NCI-H82 (cell line): ENCODE results near the gene NCCRP1.

ENCODE experiments used
- DNase-seq: peaks from one replicate; lab custom pipeline; 2025; lab: John Stamatoyannopoulos, UW

The NCCRP1 gene, protein sequence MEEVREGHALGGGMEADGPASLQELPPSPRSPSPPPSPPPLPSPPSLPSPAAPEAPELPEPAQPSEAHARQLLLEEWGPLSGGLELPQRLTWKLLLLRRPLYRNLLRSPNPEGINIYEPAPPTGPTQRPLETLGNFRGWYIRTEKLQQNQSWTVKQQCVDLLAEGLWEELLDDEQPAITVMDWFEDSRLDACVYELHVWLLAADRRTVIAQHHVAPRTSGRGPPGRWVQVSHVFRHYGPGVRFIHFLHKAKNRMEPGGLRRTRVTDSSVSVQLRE

GRCh38 chr19:39196860-39197562 lies at the start of gene NCCRP1:
Gene NCCRP1, plus strand, starts transcription at chr19:39196964. Its CDS starts 19 bp downstream, at chr19:39196983.
- peak; percentile 28 for DNase-seq

DNA sequence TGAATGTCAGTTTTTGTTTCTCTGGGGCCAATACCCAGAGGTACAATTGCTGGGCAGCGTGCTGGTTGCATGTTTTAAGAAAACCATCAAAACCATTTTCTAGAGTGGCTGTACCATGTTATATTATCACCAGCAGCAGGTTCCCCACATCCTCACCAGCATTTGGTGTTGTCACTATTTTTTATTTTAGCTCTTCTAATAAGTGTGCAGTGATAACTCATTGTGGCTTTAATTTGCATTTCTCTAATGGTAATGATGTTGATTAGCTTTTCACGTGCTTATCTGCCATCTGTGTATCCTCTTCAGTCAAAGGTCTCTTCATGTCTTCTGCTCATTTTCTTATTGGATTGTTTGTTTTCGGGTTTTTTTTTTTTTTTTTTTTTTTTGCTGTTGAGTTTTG lies 49.3 kb upstream of the NCCRP1 start:
- DNase-seq = no peak

GRCh38 chr19:39148939-39149529 lies 47.7 kb upstream of the NCCRP1 start:
- DNase-seq = no peak

DNA sequence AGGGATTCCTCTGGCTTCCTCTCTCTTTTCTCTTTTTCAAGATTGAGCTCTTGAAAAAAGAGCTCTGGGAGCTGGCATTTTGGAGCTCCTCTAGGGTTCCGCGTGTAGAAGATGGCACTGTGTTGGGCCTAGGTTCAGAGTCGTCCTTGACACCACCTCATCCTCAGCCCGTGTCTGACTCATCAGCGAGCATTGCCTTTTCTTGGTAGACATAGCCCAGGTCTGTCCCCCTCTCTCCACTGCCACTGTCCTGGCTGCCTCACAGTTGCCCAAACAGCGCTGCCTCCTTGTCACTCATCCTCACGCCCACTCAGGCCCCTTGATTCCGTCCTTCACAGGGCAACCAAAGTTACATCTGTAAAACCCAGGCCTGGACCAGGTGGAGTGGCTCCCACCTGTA lies 46.5 kb upstream of the NCCRP1 start:
- no peak for DNase-seq

- no peak for DNase-seq
Observed at GRCh38 chr19:39150807-39151600, 45.8 kb upstream of the NCCRP1 start.

- DNase-seq = no peak
Observed at GRCh38 chr19:39152066-39152465, 44.7 kb upstream of the NCCRP1 start.

DNA sequence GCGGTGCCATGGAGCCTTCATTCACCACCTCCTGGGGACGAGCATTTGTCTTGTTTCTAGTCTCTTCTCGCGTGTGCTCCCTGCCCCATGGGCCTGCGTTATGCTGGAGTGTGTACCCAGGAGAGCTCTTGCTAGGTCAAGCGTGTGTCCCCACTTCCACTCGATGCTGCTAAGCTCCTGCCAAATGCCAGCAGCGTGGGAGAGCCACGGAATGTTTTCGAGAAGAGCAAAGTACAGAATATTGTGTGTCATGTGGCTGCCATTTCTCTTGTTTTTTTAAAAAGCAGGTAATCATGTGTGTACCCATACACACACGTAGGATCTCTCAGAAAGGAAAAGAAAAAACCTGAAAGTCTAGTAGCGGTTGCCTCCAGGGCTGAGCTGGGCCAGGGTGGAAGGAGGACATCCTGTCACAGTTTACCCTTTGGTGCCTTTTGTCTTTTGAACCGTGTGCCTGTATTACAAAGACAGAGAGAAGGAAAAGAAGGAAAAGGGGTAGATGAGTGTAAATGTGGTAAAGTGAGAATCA lies 42.6 kb upstream of the NCCRP1 start:
- DNase-seq = no peak

DNA sequence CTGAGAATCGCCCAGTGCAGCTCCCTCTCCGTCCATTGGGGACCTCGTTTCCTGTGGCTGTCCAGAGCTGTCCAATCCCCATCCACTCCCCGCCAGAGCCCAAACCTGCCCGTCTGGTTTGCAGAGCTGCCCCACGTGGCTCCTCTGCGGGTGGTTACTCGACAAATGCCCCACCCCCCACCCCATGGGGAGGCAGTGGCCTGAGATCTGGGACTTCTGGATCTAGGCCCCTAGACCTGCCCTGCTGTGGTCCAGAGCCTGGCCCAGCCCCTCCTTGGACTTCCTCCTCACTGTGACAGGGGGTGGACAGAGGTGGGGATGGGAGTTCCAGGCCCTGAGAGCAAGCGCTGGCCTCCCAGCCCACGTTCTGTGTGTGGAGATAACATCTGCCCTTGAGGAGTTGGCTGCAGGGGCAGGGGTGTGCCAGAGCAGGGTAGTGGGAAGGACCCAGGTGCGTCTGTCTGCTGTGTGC lies 42.1 kb upstream of the NCCRP1 start:
- no peak for DNase-seq

- DNase-seq = no peak
Observed at GRCh38 chr19:39155114-39155700, 41.6 kb upstream of the NCCRP1 start.

DNA sequence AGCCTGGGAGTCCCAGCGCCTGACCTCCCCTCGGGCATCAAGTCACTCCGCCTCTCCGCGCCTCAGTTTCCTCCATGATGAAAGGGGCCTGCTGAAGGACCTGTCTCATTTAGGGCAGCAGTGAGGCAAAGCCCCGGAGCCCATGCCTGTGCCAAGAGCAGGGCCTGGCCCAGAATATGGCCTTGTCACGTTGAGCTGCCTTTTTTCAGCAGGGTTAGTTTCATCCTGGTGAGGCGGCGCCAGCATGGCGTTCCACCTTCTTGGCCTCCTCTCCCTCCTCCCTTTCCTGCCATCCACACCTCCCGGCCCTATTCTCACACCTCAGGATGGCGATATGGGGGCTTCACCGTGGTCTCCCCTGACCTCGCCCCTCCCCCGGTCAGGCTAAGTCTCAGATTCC lies 41.0 kb upstream of the NCCRP1 start:
- DNase-seq = no peak

- no peak for DNase-seq
Observed at GRCh38 chr19:39156326-39157230, 40.2 kb upstream of the NCCRP1 start.

DNA sequence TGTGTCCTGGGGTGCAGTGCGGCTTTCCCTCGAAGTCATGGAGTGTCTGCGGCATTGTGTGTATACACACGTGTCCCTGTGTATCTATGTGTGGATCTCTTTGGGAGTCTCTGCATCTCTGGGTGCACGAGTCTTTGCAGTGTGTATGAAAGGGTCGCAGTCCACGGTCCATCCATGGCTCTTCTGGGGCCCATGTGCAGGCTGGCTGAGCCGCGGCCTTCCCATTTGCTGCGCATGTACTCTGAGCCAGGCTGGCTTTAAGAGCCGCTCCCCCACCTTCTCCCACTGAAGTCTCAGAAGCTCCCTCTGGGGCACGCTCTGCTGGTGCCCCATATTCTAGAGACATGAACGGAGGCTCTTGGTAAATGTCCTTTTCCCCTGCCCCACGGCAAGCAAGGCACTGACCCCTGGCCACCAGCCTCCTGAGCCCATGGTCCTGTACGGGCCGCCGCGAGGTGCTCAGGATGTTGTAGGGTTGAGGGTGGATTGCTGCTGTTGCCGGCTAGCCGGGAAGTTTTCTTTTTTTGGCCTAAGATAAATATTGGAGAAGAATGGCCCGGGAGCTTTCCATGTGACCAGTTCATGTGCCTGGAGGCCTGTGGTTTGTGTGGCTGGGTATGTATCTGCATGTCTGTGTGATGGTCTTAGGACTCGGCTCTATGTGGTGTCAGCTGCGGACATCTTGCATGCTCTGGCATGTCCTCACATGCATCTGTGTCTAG lies 39.3 kb upstream of the NCCRP1 start:
- no peak for DNase-seq

DNA sequence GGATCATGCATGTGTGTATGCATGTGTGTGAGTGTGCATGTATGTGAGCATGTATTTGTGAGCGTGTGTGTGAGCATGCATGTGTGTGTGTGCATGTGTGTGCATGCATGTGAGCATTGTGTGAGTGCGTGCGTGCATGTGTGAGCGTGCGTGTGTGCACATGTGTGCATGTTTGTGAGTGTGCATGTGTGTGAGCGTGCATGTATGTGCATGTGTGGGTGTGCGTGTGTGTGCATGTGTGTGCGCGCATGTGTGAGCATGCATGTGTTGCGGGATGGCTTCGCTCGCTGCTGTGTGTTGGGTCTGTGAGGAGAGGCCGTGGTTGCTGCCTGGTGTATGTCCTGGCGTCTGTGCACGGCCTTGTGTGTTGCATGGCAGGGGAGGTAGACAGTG lies 38.8 kb upstream of the NCCRP1 start:
- DNase-seq = no peak

GRCh38 chr19:39158646-39159260 lies 38.0 kb upstream of the NCCRP1 start:
- DNase-seq = no peak

- DNase-seq = no peak
Observed at GRCh38 chr19:39160523-39160861, 36.3 kb upstream of the NCCRP1 start.

DNA sequence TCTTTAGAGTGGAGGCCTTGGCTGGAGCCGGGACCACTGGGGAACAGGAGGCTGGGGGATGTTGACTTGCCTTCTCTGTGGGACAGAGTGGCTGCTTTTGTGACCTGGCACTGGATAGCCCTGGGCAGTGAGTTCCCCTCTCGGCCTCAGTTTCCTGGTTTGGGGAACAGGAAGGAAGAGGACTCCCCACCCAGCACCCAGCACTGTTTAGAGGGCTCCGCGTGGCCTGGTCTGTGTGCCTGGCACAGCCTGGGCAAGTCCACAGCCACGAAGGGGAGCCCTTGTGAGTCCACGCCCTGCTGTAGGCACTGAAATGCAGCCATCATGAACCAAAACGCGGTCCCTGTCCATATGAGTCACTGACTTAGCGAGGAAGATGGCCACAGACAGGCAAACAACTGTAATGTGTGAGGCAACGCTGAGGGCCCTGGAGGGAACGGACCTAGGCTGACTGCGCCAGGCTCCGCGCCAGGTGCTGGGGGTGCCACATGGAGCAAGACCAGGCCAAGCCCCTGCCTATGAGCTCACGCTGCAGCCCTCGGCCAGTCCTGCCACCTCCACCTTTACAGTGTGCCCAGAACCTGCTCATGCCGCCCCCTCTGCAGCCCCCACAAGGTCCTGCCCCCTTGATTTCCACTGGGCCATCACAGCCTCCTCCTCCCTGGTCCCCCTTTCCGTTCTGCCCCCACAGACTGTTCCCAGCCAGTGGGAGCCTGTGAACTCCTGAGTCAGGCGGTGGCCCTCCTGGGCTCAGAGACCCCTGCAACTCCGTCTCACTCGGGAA lies 35.7 kb upstream of the NCCRP1 start:
- DNase-seq = no peak

DNA sequence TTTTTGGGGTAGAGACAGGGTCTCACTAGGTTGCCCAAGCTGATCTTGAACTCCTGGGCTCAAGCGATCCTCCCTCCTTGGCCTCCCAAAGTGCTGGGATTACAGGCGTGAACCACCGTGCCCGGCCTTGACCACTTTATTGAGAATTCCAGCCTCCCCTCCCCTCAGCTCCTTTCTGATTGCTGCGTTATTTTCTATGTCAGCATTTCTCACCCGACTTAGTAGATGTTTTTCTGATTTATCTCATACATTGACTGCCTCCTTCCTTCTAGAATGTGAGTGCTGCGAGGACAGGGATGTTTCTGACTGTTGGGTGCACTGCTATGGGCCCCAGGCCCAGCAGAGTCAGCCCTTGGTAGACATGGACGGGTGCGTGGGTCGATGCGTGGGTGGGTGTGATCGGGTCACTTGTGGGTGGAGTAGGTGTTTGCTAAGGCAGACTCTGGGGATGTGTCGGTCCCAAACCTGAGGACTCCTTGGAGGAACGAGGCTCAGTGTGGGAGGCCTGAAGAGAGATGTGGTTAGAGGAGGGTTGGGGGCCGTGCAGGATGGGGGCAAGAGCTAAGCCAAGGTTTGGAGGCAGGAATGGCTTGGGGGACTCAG lies 34.2 kb upstream of the NCCRP1 start:
- no peak for DNase-seq

DNA sequence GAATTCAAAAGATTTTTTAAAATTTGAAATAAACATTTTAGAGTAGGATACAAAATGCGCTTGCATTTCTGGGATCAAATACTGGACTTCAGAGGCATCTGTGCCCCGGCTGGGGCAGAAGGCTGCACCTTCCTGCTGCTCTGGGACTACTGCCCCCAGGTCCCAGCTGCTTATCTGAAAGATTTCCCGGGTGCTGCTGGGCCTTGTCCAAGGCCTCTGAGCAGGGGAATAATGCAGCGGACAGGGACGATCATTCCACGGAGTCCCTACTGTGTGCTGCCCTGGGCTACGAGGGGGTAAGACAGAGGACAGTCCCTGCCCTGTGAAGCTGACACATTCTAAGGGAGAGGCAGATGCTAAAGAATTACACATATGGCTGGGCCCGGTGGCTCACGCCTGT lies 33.1 kb upstream of the NCCRP1 start:
- DNase-seq = no peak

DNA sequence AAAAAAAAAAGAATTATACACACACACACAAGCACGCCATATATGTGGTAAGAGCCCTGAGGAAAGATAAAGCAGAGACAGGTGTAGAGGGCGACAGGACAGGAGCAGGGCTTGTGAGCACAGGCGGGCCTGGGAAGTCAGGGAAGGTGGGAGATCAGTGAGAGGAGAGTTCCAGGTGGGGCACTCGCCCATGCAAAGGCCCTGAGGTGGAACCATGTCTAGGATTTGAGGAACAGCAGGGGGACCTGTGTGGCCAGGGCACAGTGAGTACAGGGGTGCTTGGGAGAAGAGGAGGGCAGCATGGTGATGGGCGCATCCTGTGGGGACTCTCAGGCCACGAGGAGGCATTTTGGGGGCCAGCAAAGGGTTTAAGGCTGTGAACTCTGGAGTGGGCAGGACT lies 32.5 kb upstream of the NCCRP1 start:
- DNase-seq = no peak
